Osteoblast (primary cell): ENCODE data around the gene GPN2. TPM values are rescaled to one million over a fixed set of nuclear protein-coding genes. Genes with fewer than 3 reads are reported as not detected.

Experiments used
- DNase-seq: peaks from one replicate; pipeline ENCODE4 v3.0.0; 2011; ENCODE audit warnings: low spot score, mixed read lengths; ENCODE audit not compliant: insufficient read length; ENCODE audit errors: missing footprints
- H2AFZ ChIP-seq: 2 replicates; pipeline ENCODE4 v1.6.0; 2011; ENCODE audit warnings: mild to moderate bottlenecking, low read length
- H3K27ac ChIP-seq: 2 replicates; pipeline ENCODE4 v1.5.1; 2011; ENCODE audit warnings: mild to moderate bottlenecking, low read depth, low read length, moderate library complexity
- H3K27me3 ChIP-seq: 2 replicates; pipeline ENCODE4 v1.6.0; 2012; ENCODE audit warnings: mild to moderate bottlenecking, control low read depth, inconsistent platforms, low read length, moderate library complexity; ENCODE audit not compliant: insufficient read depth
- H3K36me3 ChIP-seq: 2 replicates; pipeline ENCODE4 v1.5.1; 2011; ENCODE audit warnings: mild to moderate bottlenecking, low read length, control low read depth, moderate library complexity; ENCODE audit not compliant: insufficient read depth
- H3K4me1 ChIP-seq: 2 replicates; pipeline ENCODE4 v1.5.1; 2011; ENCODE audit warnings: mild to moderate bottlenecking, low read length, control low read depth, moderate library complexity; ENCODE audit not compliant: insufficient read depth
- H3K4me2 ChIP-seq: 2 replicates; pipeline ENCODE4 v1.6.0; 2011; ENCODE audit warnings: mild to moderate bottlenecking, low read length; ENCODE audit not compliant: insufficient read depth
- H3K4me3 ChIP-seq: fragments of 200-600 bp; sonication (generic); 3 replicates; pipeline ENCODE4 v1.5.1; 2012; ENCODE audit warnings: mild to moderate bottlenecking, low read length, inconsistent platforms; ENCODE audit not compliant: insufficient read depth
- H3K79me2 ChIP-seq: 2 replicates; pipeline ENCODE4 v1.6.0; 2012; ENCODE audit warnings: mild to moderate bottlenecking, low read length, control low read depth, inconsistent platforms; ENCODE audit not compliant: insufficient read depth
- H3K9me3 ChIP-seq: 2 replicates; pipeline ENCODE4 v1.5.1; 2011; ENCODE audit warnings: low read depth, low read length, control low read depth
- H4K20me1 ChIP-seq: 2 replicates; pipeline ENCODE4 v1.6.0; 2012; ENCODE audit warnings: mild to moderate bottlenecking, low read length, control low read depth; ENCODE audit not compliant: insufficient read depth
- total RNA-seq: library from RNA; depleted of rRNA; stranded (reverse); fragments of >200 nt; gene quantifications from 2 replicates; pipeline ENCODE4 v1.2.3, GENCODE V29; 2012
- TF ChIP-seq, protein P1 (sequence below): IDR thresholded peaks from 2 replicates; pipeline ENCODE4 v1.5.1; 2011; ENCODE audit warnings: mild to moderate bottlenecking, low read depth, low read length, moderate library complexity; ENCODE audit errors: extremely low read depth

The GPN2 gene
- total RNA-seq, 1 donor: 8.0 TPM

DNA sequence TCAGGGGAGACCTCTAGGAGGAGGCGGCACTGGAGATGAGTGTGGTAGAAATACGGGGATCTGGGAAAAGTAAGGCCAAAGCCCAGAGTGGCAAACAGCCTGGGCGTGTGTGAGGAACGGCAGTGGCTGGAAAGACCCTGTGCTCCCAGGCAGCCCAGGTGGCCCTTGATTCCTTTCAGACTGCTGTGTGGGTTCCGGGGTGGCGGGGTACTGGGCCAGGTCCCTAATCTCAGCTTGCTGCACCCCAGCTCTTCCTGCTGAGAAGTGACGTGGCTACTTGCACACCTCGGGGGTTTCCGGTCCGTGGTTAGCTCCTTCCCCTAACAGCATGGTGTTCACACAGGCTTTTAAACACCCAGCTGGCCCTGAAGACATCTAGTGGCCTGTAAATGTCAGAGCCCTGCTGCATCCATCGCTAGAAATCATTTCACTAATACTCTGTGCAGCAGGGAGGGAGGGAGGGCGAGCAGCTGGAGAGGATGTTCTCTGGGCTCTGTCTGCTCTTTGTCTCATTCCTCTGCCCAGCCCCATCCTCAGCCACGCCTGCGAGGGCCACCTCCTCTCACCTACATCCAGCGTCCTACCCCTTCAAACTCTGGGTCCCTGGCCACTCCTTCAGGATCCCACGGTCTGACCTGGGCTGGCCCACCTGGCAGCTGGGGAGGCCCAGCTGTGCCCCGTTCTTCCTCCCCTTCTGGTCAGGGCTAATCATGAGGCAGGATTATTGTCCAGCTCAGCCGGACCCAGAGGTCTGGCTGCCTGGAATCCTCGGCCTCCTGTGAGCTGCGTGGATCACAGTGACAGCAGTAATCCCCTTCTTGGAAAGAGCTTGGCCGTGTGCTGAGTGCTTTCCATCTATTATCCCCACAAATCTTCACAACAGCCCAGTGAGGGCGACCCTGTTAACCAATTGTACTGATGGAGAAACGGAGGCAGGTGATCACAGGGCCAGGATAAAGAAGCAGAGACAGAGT, 56.4 kb downstream of the GPN2 start:
- Histone ChIP-seq H3K4me3 (no peak overlapping the region), H3K27me3 (no peaks in the 10 kb centered on the region), H3K9me3 (no peaks in the 10 kb centered on the region), H3K79me2 (peaks cover 35% of the 10 kb centered on the region), H2AFZ (no peak overlapping the region), H3K4me1 (peaks cover 3% of the 10 kb centered on the region), H4K20me1 (peaks cover 32% of the 10 kb centered on the region), H3K27ac (no peak overlapping the region), H3K36me3 (peaks cover 55% of the 10 kb centered on the region), H3K4me2 (no peak overlapping the region)
- DNase-seq: no peak
- TF ChIP-seq, protein P1, sequence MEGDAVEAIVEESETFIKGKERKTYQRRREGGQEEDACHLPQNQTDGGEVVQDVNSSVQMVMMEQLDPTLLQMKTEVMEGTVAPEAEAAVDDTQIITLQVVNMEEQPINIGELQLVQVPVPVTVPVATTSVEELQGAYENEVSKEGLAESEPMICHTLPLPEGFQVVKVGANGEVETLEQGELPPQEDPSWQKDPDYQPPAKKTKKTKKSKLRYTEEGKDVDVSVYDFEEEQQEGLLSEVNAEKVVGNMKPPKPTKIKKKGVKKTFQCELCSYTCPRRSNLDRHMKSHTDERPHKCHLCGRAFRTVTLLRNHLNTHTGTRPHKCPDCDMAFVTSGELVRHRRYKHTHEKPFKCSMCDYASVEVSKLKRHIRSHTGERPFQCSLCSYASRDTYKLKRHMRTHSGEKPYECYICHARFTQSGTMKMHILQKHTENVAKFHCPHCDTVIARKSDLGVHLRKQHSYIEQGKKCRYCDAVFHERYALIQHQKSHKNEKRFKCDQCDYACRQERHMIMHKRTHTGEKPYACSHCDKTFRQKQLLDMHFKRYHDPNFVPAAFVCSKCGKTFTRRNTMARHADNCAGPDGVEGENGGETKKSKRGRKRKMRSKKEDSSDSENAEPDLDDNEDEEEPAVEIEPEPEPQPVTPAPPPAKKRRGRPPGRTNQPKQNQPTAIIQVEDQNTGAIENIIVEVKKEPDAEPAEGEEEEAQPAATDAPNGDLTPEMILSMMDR: no peak

DNA sequence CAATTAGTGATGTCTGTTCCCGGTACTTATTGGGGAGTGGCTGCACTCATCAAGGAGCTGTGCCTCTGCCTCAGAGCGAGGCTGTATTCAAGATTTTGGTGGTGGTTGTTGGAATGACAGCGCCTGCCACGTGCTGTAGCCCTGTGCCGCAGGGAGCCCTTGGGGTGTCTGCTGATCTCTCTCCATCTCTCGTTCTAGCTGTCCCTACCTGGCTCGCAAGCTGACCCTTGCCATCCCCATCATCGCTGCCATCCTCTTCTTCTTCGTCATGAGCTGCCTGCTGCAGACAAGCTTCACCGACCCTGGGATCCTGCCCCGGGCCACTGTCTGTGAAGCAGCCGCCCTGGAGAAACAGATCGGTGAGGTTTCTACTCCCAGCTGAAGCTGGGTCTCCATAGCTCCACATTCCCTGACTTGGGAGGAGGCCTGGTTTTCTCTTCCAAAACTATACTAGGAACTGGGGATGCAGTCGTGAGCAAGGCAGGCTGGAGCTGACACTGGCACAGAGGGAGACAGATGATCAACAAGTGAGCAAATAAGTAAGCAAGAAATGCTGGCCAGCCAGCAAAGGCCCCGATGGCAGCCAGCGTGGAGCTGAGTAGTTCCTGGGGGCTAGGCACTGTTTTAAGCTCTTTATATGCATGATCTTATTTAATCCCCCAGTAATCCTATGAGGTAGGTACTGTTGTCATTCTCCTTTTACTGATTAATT, 57.7 kb downstream of the GPN2 start:
- Histone ChIP-seq H3K4me2 (no peak overlapping the region), H3K4me3 (no peak overlapping the region), H3K79me2 (peaks cover 46% of the 10 kb centered on the region), H3K36me3 (peaks cover 47% of the 10 kb centered on the region), H4K20me1 (peaks cover 35% of the 10 kb centered on the region), H2AFZ (no peak overlapping the region), H3K4me1 (peaks cover 14% of the 10 kb centered on the region), H3K9me3 (no peaks in the 10 kb centered on the region), H3K27ac (no peak overlapping the region), H3K27me3 (no peaks in the 10 kb centered on the region)
- DNase-seq: no peak
- TF ChIP-seq, protein P1: no peak

DNA sequence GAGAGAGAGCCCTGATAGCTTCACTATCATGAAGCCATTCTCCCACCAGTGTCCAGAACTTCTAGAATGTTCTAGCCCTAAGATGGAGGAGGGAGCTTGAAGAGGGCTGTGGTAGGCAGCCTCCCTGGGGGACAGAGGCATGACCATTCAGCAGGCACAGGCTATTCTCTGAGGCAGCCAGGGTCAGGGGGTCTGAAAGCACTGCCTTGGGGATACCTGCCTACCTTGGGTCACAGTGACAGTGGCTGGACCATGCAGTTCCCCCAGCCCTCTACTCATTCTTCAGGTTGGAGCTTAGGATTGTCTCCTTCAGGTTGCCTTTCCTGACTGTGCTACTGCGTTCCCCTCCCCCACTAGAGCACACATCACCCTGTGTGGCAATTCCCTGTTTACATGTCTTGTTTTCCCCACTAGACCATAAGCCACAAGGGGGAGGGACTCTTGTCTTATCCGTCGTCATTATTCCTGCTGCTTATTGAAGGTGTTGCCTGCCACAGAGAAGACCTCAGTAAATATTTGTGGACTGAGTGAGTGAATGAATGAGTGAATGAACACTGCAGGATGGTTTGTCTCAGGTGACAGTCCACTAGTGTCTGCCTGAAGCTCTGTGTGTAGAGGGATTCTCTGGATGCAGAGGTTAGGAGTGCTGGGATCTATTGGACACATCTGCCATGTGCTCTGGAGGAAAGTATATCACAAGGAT, 58.4 kb downstream of the GPN2 start:
- Histone ChIP-seq H3K4me3 (no peak overlapping the region), H3K79me2 (peaks cover 52% of the 10 kb centered on the region), H3K4me1 (peaks cover 14% of the 10 kb centered on the region), H4K20me1 (peaks cover 35% of the 10 kb centered on the region), H3K9me3 (no peaks in the 10 kb centered on the region), H3K27ac (no peak overlapping the region), H3K4me2 (no peak overlapping the region), H3K27me3 (no peaks in the 10 kb centered on the region), H3K36me3 (peaks cover 47% of the 10 kb centered on the region), H2AFZ (no peak overlapping the region)
- TF ChIP-seq, protein P1: no peak
- no peak for DNase-seq
